Activated B cell treated with CpG ODN at 0.5 μM for 24 hours (primary cell): ENCODE measurements around the gene STAMBPL1. TPM values are rescaled to one million over a fixed set of nuclear protein-coding genes. Genes with fewer than 3 reads are reported as not detected.

Source experiments
- ATAC-seq: fragments of 200-7000 bp; cut with Tn5 transposase; one replicate; pipeline ENCODE4 v1.10.0; 2021; ENCODE audit warnings: low read depth, mild to moderate bottlenecking, moderate library complexity
- CTCF ChIA-PET: fragments of 350-600 bp; sonication (Branson Sonifier 250); formaldehyde crosslinking; loops from one replicate; lab custom pipeline; 2021; ENCODE audit warnings: antibody characterized with exemption; lab: Charles Lee
- POLR2A ChIA-PET: fragments of 350-600 bp; sonication (Branson Sonifier 250); formaldehyde crosslinking; loops from one replicate; lab custom pipeline; 2021; ENCODE audit warnings: antibody characterized with exemption; lab: Charles Lee
- DNase-seq: peaks from one replicate; pipeline ENCODE4 v3.0.0; 2022
- H3K27ac Mint-ChIP-seq: one replicate; pipeline ENCODE4 v1.8.0; 2020; ENCODE audit warnings: mixed read lengths
- H3K27me3 Mint-ChIP-seq: one replicate; pipeline ENCODE4 v1.8.0; 2021; ENCODE audit warnings: mixed read lengths
- H3K36me3 Mint-ChIP-seq: one replicate; pipeline ENCODE4 v1.8.0; 2021; ENCODE audit warnings: low read depth, mixed read lengths
- H3K4me1 Mint-ChIP-seq: one replicate; pipeline ENCODE4 v1.8.0; 2021; ENCODE audit warnings: mixed read lengths
- H3K4me3 Mint-ChIP-seq: one replicate; pipeline ENCODE4 v1.8.0; 2020; ENCODE audit warnings: mild to moderate bottlenecking, mixed read lengths
- H3K9me3 Mint-ChIP-seq: one replicate; pipeline ENCODE4 v1.8.0; 2020; ENCODE audit warnings: mixed read lengths
- CTCF ChIP-seq: fragments of 200-600 bp; IDR thresholded peaks from one replicate; pipeline ENCODE4 v1.8.0; 2022; ENCODE audit warnings: antibody characterized with exemption, mild to moderate bottlenecking
- intact Hi-C: fragments of 100-400 bp; cut with micrococcal nuclease; formaldehyde crosslinking; loops from one replicate; pipeline ENCODE4 v1.15.1; 2024
- total RNA-seq: library from RNA; stranded (reverse); gene quantifications from 2 replicates; pipeline ENCODE4 v1.2.3, GENCODE V29; 2022

The STAMBPL1 gene
- total RNA-seq, 1 donor from 2014 or later: 44.5 TPM

DNA sequence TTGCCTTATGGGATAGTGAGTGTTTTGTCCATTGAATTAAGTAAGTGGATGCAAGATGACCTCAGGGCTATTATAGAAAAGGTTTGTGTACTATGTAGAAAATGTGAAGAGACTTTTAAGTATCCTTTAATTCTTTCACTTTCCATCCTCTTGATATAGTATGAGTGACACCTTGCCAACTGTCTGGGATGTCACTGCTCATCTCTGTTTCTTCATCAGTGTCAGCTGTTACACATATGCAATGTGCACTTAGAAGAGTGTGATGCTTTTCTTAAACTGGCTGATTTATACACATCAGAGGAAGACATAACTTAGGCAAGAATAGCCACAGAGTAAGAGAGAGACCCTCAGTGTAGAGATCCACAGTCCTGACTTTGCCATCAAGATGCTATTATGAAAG is 81.2 kb downstream of the STAMBPL1 start:
- Mint-ChIP-seq H3K27me3 (no peaks in the 10 kb centered on the region), H3K4me3 (no peak overlapping the region), H3K27ac (no peak overlapping the region), H3K9me3 (no peaks in the 10 kb centered on the region), H3K4me1 (no peaks in the 10 kb centered on the region), H3K36me3 (no peaks in the 10 kb centered on the region)
- DNase-seq (no peak), ATAC-seq (no peak)
- TF ChIP-seq CTCF: no peak
- ChIA-PET POLR2A (no interaction called here), CTCF (no interaction called here)
- intact Hi-C loops: no loop called here

DNA sequence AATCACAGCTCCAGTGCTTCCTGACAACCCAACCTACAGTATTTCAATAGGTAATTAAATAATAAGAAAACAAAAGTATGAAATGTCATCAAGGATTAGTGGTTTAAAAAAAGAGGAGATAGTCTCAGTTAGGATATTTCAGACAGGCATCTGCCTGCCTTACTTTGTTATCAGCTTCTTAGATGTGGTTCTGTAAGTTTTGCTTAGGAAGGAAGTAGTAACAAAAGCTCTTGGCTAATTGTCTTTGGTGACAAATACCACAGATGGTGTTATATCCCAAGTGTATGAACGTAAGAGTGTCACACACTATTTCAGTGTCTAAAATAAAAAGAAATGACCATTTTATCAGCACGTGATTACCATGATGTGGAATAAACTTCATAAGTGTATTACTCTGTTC is 82.3 kb downstream of the STAMBPL1 start:
- Mint-ChIP-seq H3K9me3 (no peaks in the 10 kb centered on the region), H3K4me1 (no peaks in the 10 kb centered on the region), H3K36me3 (no peaks in the 10 kb centered on the region), H3K4me3 (no peak overlapping the region), H3K27ac (no peak overlapping the region), H3K27me3 (no peaks in the 10 kb centered on the region)
- ChIA-PET POLR2A (interaction anchor here (1.0 kb wide), 1 partner anchor 28 kb away, joined by 3 read pairs; the partner anchor contains the start of gene FAS), CTCF (no interaction called here)
- no peak for TF ChIP-seq CTCF
- DNase-seq (no peak), ATAC-seq (no peak)
- intact Hi-C loops: no loop called here

DNA sequence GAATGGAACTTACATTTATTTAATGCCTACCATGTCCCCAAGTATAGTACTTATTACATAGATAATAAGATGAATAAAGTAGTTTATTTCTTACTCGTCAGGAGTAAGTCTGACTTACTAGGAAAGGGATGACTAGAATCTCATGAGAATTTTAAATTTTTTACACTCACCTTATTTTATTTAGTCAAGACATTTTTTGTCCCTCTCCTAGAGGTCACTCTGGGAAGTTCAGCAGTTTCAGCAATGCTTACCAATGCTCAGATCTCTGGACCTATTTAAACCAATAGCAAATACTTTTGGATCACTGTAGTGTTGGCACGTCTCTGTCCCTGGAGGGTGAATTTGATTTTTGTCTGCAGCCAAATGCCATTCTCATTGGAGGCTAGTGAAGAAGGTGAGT is 83.3 kb downstream of the STAMBPL1 start:
- Mint-ChIP-seq H3K4me3 (no peak overlapping the region), H3K36me3 (no peaks in the 10 kb centered on the region), H3K4me1 (no peaks in the 10 kb centered on the region), H3K27me3 (no peaks in the 10 kb centered on the region), H3K9me3 (no peaks in the 10 kb centered on the region), H3K27ac (no peak overlapping the region)
- intact Hi-C loops: no loop called here
- POLR2A ChIA-PET: no interaction called here
- ATAC-seq (no peak), DNase-seq (no peak)
- CTCF ChIA-PET: no interaction called here
- no peak for TF ChIP-seq CTCF

DNA sequence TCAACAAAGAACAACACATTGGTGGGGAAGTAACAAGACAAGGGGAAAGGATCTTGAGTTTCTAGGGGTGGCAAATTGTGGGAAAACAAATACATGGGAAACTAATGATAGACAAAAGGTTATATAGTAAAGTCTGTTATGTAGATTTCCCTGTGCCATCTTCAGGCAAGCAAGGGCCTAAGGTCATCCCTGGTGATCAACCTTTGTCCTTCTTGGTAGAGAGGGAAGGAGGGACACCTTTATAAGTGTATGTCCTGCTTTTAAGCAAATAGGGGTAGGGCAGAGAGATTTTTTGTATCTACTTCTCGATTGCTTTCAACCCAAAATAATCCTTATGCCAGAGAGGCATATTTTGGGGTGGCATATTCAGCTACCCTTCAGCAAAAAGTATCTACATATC is 84.3 kb downstream of the STAMBPL1 start:
- no peak for DNase-seq
- TF ChIP-seq CTCF: no peak
- no peaks in the 10 kb centered on the region for H3K9me3 Mint-ChIP-seq
- intact Hi-C loops: no loop called here
- no peak overlapping the region for H3K27ac Mint-ChIP-seq
- no peak overlapping the region for H3K4me3 Mint-ChIP-seq
- H3K4me1 Mint-ChIP-seq: no peaks in the 10 kb centered on the region
- ATAC-seq: no peak
- CTCF ChIA-PET: no interaction called here
- H3K36me3 Mint-ChIP-seq: no peaks in the 10 kb centered on the region
- POLR2A ChIA-PET: no interaction called here
- no peaks in the 10 kb centered on the region for H3K27me3 Mint-ChIP-seq

- no peaks in the 10 kb centered on the region for H3K9me3 Mint-ChIP-seq
- POLR2A ChIA-PET: no interaction called here
- DNase-seq (no peak), ATAC-seq (no peak)
- no peak for TF ChIP-seq CTCF
- intact Hi-C loops: no loop called here
- H3K4me1 Mint-ChIP-seq: no peaks in the 10 kb centered on the region
- H3K27me3 Mint-ChIP-seq: no peaks in the 10 kb centered on the region
- H3K4me3 Mint-ChIP-seq: no peak overlapping the region
- no peak overlapping the region for H3K27ac Mint-ChIP-seq
- no peaks in the 10 kb centered on the region for H3K36me3 Mint-ChIP-seq
- CTCF ChIA-PET: no interaction called here
Measured at GRCh38 chr10:88964869-88965415, 84.9 kb downstream of the STAMBPL1 start.
